Stimulated activated CD4-positive, alpha-beta T cell treated with anti-CD3 and anti-CD28 coated beads, Interleukin-2, amount 100 ng/mL, for 4 hours (primary cell): Measurements from ENCODE around the gene MSX2.
"Not testable (repeated sequence)": the region's sequence is repeated elsewhere in the genome, so short reads cannot be mapped to it uniquely, and the experiment has no call there.

Experiments used
- DNase-seq: peaks from one replicate; pipeline ENCODE4 v3.0.0-alpha.2; 2020; ENCODE audit warnings: low read depth

MSX2 gene

DNA sequence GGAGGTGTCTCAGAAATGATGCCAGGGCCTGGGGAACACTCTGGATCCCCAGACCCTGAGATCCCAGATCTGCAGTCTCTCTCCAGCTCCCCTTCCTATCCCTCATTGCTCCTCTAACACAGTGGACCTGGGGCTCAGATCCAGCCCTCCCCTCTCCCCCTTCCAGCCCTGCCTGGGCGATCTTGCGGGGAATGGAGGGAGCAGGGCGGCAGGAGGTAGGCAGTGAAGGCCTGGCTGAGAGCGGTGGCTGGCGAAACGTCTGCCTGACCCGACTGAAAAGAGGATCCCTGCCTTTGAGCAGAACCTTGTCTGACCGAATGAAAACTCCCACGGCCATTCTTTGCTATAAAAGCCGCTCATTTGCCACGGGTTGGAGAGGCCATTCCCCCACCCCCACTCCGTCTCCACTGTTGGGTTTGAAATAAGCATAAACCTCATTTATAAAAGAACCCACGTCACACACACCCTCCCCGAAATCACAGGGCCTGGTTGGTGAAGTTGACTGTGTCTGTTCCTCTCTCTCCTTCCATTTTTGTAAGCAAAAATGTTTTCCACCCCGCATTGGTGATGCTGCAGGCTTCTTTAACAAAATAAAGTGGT, 8.8 kb downstream of the MSX2 start:
- no peak for DNase-seq

DNA sequence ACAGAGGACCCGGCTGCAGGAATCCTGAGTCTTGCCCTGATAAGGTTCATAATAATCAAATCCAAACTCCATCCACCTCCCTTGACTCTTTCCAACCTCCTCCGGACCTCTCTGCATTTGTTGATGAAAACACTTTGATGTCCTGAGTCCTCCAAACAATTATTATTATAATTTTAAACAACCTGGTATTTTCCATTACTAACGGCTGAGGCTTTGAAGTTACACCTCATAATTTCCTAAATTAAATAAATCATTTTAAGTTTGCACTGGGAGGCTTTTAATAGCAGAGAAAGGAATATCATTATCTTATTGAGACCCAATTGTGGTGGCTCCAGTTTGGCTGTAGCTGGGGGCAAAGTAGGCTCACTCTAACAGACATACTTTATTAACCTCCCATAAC, 9.5 kb downstream of the MSX2 start:
- DNase-seq: no peak

DNA sequence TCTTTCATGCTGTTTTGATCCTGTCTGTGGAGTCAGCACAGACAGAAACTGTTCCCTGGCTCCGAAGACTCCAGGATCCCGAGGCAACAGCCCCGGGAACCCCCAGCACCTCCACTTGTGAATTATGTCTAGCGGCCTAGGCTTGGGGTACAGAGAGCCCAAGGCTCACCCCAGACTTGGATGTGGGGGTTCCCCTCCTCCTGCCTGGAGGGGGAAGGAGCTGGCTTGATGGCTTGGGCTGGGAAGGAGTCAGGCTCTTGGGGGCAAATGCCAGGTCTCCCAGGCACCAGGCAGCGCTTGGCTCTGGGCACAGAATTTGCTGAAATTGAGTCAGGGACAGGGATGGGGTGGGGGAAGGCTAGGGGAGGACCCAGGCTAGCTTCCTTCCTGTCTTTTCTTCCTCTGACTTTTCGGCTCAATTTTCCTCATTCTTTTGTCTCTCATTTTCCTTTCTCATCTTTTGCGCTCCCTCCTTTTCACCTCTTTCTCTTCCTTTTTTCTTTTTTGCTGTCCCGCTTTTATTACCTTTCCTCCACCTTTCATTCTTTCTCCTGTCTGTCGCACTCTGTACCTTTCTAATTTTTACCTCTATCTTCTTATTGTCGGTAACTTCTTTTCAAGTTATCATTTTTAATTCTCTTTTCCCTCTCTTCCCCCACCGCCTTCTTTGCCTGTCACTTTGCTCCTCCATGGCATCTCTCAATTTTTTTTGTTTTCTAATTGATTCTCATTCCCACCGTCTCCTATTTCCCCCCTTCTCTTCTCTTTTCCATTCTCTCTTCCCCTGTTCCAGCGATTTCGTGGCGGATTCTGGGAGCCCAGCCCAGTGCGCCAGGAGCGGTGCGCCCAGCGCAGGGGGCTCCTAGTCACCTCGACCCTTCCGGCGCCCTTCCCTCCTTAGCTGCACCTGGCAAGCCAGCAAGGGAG, 10.5 kb downstream of the MSX2 start:
- DNase-seq: no peak

DNA sequence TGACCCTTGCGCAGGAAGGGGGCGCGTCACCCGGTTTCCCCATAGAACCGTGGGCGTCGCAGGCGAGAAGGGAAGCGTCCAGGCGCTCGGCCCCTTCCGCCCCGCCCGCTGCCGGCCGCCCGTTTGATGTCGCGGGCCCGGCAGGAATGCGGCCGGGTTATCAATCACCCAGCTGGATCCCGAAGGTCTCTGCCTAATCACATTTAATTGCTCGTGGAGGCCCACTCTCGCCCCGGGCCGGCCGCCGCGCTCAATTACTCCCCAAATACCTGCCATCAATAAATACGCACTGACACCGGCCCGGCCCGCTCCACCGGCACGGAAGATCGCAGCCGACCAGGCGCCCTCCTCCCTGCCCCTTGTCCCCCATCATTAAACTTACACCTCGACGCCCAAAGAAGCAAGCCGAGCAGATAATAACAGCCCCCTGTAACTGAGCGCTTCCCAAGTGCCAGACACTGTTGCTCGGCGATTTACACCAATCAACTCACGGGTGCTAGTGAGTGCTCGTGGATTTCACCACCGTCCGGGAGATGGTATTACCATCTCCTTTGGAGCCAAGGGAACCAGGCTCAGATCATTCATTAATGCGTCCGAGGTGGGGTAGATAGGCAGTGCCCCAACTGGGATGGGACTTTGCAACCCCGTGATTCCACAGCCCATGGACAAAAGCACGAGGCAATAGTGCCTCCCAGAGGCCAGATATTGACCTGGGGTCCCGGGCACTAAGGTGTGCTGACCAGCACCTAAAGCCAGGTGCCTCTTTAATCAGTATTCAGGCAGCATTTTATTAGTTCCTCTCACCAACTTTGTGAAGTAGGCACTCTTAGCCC, 11.3 kb downstream of the MSX2 start:
- DNase-seq: no peak

DNA sequence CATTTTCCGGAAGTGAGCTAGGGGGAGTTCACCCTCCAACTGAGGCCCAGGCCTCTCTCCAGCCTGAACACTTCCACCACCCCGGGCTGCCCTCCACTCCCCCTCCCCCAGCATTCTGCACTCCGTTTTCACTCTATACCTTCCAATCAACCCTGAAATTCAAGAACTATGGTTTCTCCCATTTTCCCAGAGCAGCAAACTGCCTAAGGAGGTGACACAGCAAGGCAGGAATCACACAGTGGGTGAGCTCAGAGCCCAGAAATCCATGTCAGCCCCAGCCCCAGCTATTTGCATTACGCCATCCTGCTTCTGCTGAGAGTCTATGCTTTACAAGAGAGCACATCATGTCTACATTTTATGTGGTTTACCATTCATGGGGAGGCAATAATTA, 11.9 kb downstream of the MSX2 start:
- DNase-seq: no peak

DNA sequence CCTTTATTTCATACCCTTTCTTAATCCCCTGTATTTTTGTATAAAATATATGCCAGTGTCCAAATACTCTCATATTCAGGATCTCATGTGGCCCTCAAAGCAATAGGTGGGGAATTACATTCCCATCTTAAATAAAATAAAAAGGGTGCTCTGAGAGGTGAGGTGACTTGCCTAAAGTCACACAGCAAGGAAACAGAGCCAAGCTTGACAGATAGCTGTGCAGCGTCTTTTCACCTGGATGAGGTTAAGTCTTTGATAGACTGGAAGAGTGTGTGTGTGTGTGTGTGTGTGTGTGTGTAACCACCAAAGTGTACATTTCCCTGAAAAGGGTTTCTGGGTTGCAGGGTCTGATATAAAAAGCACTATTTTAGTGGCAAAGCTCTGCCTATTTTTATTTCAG, 12.4 kb downstream of the MSX2 start:
- DNase-seq: no peak

DNA sequence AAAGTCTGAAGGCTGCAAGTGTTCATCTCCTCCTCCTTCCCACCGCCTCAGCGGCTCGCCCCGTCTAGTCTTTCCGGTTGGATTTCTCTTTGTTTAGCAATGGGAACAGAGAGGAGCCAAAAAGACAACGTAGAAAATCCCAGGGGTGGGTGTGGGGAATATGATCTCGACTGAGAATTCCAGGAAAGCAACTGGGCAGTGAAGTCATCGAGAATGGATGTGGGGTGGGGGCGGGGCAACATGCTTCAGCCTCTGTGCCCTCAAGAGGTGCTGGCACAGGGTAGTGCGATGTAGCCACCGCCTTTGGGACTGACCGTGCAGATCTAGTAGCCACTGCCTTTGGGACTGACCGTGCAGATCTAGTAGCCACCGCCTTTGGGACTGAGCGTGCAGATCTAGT, 12.9 kb downstream of the MSX2 start:
- no peak for DNase-seq

DNA sequence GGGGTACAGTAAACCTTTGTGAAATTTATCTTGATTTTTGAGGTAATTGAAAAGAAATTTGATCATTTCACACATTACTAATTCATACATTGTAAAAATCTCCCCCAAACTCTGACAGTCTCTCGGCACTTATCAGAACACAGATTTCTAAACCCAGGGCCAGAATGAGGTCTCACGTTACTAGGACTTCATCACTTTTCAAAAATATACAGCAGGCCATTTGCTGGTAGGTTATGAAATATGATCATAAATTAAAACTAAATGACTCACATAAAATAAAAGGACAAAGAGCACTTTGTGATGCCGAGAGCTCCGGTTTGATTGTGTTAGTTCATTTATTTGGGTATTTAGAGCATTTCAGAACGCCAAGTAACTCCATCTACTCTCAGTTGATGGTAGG, 17.0 kb downstream of the MSX2 start:
- DNase-seq: no peak

DNA sequence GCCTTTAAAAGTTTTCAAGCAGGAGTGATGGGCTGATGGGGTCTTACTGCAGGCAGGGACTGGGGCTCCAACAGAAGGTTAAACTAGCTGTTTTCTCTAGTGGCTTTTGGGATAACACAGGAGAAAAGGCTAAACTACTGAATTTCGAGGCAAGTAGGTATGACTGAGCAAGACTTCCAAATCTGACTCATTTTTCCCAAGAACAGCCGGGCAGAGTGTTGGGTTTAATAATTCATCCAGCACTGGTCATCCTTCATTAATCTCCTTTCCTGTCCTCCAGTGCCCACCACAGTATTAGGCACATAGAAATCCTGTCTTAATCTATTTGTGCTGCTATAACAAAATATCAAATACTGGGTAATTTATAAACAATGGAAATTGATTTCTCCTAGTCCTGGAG, 20.5 kb downstream of the MSX2 start:
- no peak for DNase-seq

DNA sequence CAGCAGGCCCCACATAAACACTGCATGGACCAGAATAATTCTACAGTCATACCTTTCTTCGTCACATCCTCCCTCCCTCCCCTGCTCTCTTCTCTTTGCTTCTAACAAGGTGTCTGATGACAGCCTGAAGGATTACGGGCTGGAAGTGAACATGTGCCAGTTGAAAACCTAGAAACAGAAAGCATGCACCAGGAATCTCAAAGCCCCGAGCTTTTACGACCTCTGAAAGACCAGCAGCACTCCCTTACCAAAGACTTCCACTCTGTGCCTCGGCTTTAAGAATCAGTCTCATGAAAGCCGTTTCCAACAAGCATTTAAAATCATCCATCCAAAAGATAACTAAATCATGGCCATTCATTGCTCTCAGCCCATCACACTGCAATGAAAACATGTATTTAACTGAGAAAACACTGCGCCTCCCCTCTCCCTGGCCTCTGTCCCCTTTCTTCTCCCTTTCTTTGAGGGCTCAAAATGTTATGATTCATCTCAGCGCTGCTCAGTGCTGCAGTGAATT, 21.3 kb downstream of the MSX2 start:
- DNase-seq: no peak

DNA sequence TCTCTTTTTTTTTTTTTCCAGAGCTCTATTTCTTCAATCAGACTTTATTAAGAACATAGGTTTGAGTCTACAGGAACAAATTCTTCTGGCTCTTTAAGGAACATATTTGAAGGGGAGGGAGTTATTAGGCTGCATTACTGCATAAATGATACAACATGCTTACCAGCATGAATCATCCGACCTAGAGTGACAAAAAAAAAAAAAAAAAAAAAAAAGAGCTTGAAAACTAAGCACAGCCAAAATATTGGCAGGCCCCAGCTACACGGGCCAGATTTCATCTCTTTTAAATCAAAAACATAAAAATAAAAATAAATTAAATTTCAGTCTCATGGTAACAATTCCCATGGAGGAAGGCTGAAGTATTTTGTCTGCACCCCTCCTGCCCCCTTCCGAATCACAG, 26.3 kb downstream of the MSX2 start:
- DNase-seq: no peak

DNA sequence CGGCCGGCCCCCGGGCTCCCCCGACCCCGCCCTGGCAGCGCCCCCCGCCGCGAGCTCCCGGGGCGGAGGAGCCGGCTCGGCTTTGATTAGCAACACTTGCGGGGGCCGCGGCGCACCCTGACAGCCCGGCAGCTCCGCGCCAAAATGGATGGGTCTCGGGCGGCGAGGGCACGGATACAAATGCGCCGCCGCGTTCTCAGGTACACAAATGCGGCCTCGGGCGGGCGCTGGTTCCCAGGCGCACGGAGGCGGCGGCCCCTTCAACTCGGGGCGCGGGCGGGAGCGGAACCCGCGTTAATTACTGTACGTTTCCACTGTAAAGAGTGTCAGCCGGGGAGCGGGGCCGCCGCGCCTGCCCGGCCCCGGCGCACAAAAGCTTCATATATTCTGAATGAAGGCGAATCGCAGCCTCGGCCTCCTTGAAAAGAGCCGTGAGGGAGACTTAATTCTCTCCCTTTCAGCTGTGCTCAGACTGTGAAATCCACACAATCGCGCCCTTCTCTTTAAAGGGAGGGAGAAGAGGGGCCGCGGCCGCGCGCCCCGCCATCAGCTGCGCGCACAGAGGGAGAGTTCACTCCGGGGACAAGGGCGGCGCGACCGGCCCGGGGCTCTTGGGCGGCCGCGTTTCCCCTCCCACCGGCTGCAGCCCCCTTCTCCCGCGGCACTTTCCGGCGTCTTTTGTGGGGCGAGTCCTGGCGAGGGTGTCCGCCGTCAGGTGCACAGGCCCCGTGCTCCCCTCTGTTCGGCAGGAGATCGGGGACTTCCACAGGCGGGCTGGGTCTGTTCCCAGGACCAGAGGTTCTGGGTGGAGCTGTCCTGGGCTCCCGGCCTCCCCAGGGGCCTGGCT, 27.0 kb downstream of the MSX2 start:
- DNase-seq: no peak

DNA sequence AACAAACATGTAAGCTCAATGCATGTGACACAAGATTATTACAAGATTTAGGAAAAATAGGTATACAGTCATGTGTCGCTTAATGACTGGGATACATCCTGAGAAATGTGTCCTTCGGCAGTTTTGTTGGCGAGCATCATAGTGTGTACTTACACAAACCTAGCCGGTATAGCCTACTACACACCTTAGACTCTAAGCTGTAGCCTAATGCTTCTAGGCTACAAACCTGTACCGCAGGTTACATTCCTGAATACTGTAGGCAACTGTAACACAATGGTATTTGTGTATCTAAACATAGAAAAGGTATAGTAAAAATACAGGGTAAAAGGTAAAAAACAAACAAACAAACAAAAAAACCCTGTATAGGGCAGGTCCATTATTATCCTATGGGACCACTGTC, 27.7 kb downstream of the MSX2 start:
- DNase-seq: no peak

DNA sequence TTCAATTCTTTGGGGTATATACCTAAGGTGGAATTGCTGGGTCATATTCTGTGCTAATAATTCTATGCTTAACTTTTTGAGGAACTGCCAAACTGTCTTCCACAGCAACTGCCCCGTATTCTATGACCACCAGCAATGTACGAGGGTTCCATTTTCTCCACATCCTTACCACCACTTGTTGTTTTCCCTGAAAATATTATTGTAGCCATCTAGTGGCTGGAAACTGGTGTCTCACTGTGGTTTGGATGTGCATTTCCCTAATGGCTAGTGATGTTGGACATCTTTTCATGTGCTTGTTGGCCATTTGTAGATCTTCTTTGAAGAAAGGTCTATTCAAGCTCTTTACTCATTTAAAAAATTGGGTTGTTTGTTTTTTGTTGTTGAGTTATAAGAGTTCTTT, 30.7 kb downstream of the MSX2 start:
- no peak for DNase-seq

DNA sequence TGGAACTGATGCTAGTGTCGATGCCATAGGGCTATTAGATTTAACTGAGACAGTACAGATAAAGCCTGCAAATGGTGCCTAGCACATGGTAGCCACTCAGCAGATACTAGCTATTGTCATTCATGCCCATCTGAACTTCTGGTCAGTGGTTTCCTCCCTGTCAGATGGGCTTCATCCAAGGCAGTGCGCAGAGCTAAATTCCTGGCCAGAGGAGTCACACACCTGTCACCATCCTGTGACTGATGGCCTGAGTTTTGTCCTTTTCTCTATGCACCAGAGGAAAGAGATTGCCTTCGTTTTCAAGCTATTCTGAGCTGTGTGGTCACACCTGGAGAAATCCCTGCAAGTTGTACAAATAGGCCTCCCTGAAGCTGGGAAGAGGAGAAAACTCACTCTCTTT, 34.7 kb downstream of the MSX2 start:
- no peak for DNase-seq

DNA sequence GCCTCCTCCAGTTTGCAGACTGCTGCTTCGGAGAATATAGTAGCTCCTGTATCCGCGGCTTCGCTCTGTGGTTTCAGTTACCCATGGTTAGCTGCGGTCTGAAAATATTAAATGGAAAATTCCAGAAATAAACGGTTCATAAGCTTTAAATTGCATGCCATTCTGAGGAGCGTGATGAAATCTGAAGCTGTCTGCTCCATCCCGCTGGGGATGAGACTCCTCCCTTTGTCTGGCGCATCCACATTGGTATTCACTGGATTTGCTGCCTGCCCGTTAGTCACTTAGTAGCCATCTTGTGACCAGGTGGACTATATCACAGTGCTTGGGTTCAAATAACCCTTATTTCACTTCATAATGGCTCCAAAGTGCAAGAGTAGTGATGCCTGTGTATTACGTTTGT, 36.3 kb downstream of the MSX2 start:
- no peak for DNase-seq

DNA sequence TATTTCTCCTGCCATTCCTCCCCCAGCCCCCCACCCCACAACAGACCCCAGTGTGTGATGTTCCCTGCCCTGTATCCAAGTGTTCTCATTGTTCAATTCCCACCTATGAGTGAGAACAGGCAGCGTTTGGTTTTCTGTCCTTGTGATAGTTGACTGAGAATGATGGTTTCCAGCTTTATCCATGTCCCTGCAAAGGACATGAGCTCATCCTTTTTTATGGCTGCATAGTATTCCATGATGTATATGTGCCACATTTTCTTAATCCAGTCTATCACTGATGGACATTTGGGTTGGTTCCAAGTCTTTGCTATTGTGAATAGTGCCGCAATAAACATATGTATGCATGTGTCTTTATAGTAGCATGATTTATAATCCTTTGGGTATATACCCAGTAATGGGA, 37.0 kb downstream of the MSX2 start:
- not testable (repeated sequence) for DNase-seq

DNA sequence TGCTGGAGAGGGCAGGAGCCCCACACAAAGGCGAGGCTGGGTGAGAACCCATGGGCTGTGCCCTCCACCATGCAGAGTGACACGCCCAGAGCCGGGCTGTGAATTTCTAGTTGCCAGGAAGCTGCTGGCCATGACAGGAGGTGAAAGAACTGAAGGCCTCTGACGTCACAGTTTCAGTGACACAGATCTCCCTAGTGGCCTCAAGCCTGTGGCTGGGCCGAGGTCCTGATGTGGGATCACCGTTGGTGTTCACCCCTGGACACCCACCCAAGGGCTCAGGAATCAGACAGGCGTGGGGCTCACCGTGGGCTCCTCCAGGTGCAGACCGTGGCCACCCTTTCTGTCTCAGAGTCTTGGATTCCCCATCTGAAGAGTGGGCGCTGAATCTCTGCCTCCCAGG, 39.9 kb downstream of the MSX2 start:
- no peak for DNase-seq

DNA sequence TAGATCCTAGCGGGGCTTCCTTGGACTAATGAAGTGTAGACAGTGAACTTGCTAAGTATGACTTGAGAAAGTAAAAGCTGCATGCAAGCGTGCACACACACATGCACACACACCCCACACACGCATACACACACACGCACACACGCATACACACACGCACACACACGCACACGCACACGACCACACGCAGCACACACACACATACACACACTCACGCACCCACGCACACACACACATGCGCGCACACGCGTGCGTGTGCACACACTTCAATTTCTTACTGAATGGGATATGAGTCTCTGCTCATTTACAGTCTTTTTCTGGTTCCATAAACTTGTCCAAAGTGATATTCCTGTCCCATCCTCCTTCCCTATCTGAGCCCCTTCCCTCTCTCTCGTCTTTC, 41.2 kb downstream of the MSX2 start:
- no peak for DNase-seq

DNA sequence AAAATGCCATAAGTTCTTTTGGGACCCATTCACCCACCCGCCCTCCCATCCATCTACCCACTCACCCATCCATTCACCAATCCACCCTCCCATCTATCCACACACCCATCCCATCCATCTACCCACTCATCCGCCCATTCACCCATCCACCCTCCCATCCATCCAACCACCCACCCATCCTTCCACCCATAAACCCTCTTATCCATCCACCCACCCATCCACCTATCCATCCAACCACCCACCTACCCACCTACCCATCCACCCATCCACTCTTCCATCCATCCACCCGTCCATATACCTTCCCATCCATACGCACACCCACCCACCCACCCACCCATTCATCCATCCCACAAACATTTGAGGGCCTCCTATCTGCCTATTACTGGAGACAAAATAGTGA, 43.3 kb downstream of the MSX2 start:
- no peak for DNase-seq

DNA sequence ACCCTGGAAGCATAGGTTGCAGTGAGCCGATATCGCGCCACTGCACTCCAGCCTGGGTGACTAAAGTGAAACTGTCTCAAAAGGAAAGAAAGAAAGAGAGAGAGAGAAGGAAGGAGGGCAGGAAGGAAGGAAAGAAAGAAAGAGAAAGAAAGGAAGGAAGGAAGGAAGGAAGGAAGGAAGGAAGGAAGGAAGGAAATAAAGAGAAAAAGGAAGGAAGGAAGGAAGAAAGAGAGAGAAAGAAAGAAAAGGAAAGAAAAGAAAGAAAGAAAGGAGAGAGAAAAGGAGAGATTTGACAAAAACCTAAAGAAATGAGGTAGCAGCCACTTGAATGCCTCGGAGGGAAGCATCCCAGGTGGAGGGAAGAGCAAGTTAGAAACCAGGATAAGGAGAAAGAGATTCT, 44.6 kb downstream of the MSX2 start:
- no peak for DNase-seq

DNA sequence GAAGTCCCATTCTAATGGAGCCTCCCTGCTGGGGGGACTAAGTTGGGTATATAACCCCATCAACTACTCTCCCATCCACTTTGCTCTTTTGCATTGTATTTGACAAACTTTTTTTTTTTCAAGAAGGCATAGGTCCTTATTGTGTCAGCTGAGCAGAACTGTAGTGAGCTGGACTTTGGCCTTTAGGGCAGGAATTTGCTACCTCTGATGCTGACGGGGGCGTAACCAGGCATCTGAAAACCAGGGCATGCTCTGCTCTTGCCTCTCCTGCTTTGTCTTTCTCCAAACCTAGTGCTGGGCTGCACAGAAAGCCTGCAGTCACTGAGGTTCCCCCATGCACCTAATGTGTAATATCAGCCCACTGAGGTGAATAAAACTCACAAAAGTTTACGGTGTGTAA, 49.0 kb downstream of the MSX2 start:
- no peak for DNase-seq
